Amniotic epithelial cell (primary cell): ENCODE results near the gene LINGO3.
"Not testable (repeated sequence)": the region's sequence is repeated elsewhere in the genome, so short reads cannot be mapped to it uniquely, and the experiment has no call there.

Experiments
- DNase-seq: peaks from one replicate; pipeline ENCODE4 v3.0.0-alpha.2; 2010; ENCODE audit warnings: low read depth

LINGO3 gene, protein sequence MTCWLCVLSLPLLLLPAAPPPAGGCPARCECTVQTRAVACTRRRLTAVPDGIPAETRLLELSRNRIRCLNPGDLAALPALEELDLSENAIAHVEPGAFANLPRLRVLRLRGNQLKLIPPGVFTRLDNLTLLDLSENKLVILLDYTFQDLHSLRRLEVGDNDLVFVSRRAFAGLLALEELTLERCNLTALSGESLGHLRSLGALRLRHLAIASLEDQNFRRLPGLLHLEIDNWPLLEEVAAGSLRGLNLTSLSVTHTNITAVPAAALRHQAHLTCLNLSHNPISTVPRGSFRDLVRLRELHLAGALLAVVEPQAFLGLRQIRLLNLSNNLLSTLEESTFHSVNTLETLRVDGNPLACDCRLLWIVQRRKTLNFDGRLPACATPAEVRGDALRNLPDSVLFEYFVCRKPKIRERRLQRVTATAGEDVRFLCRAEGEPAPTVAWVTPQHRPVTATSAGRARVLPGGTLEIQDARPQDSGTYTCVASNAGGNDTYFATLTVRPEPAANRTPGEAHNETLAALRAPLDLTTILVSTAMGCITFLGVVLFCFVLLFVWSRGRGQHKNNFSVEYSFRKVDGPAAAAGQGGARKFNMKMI

DNA sequence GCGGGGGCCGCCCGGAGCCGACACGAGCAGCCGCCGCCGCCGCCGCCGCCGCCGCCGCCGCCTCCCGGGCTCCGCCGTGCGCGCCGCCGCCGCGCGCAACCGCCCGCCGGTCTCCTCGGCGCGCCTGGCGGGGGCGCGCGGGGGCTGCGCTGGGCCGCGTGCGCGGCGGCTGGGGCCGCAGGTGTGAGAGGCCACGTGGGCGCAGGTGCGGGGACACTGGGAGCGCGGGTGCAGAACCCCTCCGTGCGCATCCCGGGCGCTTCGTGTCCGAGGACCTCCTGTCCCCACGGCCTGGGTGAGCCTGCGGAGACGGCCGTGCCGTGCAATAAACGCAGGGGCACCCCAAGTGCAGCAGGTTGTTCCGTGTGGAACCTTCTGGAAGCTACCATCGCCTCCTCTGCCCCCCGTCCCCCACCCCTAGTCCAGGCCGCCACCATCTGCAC, at the start of gene LINGO3:
Gene LINGO3, minus strand, starts transcription at position 41 of the 443 bp plus-strand sequence. CDS start 16,378 bp downstream, outside the sequence.
- no peak for DNase-seq

DNA sequence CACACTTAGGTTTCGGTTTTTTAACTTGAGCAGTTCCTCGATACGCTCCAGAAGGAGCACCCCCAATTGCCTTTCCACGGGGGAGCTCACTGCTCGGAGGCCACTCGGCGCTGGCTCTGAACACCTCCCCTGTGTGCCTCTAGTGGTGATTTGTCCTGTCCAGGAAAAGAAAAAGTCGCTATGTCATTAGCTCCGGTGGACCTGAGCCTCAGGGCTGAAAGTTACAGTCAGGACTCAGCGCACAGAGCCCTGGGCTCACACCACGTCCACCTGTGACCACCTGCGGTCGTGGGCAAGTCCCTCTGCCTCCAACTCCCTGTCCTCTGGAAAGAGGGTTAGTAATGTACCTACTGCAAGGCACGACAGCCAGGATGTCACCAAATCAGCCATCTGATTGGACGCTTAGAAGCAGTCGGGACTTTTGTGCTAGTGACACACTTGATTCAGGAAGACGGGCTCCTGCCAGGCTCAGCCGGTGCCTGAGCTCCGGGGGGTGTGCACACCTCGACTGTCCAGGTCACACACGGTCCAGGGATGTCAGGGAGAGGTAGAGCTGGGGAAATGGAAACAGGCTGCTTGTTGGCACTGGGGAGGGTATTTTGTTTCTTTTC, 48.2 kb upstream of the LINGO3 start:
- DNase-seq: no peak

DNA sequence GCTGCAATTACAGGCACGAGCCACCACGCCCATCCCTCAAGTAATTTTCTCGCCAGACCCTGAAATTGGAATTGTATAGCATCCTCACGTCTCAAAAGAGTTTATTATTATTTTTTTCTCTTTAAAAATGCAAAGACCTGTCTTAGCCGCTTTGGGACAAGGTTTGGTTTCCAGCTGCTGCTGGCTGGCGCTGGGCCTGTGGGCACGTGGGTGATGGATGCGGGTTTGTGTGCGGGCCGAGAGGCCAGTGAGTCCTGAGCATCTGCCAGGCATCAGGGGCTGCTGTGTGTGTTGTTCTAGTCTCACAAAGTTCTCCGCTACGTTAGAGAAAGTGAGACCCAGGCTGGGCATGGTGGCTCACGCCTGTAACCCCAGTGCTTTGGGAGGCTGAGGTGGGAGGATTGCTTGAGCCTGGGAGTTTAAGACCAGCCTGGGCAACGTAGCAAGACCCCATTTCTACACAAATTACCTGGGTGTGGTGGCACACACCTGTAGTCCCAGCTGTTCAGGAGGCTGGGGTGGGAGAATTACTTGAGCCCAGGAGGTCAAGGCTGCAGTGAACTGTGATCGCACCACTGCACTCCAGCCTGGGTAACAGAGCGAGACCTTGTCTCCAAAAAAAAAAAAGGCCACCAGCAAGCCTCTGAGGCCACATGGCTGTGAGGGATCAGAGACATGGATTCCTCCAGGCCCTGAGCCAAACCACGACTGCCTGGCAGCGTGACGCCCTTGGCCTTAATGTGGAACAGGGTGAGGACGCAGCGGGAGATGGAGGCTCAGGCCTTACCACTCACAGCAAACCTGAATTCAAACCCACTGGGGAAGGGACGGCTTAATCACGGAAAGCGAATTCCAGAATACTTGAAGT, 47.4 kb upstream of the LINGO3 start:
- DNase-seq: no peak

DNA sequence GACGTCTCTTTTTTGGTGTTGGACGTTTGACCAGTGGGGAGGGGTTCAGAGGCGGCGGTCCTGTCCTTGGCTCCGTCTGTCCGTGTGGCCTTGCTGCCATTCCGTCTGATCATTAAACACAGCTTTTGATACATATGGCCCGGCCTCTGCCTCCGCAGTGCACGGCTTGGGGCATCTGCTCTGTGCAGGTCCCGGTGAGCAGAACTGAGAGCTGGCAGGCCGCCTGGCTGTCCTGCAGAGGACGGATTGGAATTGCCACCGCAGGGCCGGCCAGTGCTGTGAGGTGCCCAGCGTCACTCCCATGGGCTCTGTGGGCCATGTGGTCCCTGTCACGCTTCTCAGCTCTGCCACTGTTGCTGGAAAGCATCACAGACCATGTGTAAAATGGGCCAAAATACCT, 46.7 kb upstream of the LINGO3 start:
- no peak for DNase-seq

DNA sequence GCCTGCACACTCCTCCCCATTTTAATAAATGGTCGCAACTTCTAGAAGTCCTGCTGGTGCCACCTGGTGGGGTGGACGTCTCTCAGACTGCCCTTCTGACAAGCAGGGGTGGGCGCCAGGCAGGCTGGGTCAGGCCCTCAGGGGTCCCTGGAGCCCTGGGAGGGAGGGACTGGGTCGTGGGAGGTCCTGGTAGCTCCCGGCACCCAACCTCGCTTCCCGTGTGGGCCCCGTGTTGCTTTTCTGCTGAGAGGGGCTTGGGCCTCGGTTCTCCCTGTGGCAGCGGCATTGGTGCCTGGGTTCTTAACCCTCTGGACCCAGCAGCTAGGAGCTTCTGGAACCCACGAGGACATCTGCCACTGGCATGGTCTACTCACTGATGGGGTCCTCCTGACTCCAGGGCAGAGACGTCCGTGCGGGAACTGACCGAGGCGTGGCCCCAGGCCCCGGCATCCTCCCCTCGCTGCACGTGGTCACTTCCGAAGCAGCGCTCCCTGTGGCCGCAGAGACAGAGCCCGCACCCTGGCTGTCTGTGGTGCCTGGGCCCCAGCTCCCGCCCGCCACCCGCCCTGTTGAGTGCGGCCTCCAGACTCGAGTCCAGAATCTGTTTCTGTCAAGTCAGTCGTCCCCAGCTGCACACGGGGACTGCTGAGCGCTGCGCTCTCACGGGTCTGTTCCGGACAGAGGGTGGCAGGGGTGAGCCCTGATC, 46.1 kb upstream of the LINGO3 start:
- no peak for DNase-seq

DNA sequence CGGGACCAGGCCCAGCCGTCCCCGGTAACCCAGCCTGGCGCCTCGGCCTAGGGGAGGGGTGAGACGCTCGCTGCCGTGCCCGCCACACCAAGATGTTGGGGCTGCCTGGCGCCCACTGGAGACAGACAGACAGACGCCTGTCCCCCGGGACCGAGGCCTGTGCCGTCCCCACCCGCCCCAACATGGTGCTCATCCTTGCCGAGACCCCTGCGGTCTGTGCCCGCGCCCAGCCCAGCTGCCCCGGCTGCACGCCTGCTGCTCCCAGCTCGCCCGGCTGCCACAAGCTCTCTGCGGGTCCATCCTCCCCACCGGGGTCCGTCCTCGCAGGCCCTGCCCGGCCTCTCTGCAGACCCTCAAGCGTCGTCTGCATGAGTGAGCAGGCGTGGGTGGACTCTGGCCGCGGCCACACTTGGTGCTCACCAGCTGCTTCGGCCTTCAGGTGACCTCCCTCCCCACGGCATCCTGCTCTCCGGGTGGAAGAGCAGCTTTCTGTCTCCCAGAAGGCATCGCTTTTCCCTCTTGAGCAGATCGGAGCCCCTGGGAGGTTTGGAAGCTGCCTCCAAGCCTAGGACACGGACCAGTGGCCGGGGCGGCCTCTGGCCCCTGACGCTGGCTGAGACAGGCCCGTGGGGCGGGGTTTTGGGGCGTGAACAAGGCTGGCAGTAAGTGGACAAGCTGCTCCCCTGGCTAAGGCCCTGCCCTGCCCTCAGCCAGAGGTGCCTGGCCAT, 45.4 kb upstream of the LINGO3 start:
- DNase-seq: no peak

DNA sequence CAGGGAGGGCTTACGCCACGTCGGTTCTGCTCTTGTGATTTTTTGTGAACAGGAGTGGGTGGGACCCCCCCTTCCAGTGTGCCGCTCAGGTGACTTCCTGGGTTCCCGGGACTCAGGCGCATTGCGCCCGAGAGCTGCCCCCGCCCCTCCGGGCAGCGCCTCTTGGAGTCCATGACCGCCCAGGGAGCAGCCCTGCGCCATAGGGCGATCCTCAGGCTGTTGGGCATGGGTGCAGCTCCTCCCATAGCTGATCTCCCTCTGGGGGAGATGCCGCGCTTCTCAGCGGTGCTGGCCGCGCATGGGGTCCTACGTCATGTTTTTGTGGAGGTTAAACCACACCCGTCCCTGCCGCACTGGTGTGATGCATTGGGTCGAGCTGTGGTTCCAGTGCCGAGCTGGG, 44.2 kb upstream of the LINGO3 start:
- DNase-seq: no peak

DNA sequence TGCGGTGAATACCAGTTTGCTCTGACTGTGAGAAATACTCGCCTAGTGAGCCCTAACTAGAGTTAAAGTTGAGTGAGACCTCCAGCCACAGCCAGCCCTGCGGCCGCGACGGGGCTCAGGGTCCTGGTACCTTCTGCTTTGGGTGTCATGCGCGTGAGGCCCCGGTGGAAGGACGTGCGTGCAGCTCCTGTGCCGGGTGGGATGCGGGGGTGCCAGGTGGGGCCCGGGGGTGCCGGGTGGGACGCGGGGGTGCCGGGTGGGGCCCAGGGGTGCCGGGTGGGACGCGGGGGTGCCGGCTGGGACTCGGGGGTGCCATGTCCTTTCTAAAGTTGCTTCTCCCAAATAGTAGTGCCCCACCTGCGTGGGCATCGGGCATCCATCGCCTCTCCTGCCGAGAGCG, 43.6 kb upstream of the LINGO3 start:
- no peak for DNase-seq

DNA sequence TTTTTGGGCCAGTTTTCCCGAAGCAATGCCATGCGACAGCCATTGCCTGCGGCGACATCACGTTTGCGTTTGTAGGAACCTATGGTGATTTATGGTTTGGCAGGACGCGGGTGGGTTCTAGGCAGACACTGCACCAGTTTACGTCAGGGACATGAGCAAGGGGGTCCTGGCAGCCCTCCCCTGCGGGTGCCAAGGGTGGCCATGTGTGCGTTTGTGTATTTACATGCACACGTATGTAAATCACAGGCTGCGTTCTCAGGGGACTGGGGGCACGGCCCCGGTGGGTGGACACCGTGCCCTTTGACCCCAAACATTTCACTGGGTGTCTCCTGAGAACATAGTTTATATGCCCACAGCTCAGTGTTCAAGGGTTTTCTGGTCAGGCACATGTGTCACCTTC, 42.7 kb upstream of the LINGO3 start:
- no peak for DNase-seq

DNA sequence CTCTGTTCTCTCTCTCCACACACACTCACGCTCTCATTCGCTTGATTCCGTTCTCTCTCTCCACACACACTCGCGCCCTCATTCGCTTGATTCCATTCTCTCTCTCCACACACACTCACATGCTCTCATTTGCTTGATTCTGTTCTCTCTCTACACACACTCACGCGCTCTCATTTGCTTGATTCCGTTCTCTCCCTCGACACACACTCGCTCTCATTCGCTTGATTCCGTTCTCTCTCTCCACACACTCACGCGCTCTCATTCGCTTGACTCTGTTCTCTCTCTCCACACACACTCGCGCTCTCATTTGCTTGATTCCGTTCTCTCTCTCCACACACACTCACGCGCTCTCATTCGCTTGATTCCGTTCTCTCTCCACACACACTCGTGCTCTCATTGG, 41.9 kb upstream of the LINGO3 start:
- DNase-seq: not testable (repeated sequence)

DNA sequence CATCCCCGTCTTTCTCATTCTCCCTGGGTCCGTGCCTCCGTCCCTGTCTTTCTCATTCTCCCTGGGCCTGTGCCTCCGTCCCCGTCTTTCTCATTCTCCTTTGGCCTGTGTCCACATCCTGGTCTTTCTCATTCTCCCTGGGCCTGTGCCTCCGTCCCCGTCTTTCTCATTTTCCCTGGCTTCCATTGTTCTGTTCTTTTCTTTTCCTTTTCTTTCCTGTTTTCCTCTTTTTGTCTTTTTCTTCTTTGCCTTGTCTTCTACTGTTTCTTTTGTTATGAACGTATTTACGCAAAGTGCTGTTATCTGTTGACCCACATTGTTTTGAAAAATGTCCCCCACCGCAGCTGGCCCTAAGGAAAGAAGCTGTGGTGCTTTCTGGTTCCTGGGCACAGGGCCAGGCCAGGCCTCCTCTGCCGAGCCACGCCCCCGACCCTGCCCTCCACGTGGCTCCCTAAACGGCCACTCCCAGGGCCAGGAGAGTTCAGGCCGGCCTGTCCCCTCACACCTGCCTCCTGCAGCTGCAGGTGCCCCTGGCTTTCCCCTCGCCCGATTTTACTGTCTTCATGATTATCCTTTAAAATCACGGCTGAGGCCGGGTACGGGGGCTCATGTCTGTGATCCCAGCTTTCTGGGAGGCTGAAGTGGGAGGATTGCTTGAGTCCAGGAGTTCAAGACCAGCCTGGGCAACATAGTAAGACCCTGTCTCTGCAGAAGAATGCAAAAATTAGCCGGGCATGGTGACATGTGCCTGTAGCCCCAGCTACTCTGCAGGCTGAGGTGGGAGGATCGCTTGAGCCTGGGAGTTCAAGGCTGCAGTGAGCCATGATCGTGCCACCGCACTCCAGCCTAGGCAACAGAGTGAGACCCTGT, 38.1 kb upstream of the LINGO3 start:
- peak; percentile 13 for DNase-seq

DNA sequence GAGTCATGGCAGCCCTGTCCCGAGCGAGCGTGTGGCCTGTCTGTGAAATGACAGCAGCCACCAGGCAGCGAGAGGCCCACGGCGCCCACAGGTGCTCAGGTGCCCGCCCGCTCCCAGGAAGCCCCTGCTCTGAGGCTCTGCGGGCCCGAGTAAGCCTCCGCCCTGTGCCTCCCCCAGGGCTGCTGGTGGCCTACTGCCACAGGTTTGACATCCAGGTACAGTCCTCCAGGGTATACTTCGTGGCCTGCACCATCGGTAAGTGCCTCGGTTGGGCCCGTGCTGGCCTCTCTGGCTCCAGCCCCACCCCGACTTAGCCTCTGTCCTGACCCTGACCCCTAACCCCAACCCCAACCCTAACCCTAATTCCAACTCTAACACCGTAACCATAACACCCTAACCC, 37.1 kb upstream of the LINGO3 start:
- DNase-seq: no peak

DNA sequence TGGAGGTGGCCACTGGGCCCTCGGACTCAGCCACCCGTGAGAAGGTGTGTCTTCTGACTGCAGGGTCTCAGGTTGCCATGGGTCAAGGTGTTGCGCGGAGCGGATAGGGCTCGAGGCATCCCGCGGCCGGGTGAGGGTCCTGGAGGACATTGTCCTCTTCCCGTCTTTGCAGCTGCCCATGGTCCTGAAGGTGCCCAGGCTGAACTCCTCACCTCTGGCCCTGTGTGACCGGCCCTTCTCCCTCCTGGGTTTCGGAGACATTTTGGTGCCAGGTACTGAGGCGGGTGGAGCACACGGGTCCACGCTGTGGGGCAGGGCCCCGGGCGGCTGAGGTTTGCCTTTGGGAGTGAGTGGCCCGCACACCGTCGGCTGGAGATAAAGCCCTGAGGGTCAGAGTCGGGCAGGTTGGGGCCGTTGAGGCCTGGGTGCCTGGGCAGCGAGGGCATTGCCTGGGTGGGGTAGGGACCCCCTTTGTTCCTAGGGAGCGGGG, 36.5 kb upstream of the LINGO3 start:
- no peak for DNase-seq

DNA sequence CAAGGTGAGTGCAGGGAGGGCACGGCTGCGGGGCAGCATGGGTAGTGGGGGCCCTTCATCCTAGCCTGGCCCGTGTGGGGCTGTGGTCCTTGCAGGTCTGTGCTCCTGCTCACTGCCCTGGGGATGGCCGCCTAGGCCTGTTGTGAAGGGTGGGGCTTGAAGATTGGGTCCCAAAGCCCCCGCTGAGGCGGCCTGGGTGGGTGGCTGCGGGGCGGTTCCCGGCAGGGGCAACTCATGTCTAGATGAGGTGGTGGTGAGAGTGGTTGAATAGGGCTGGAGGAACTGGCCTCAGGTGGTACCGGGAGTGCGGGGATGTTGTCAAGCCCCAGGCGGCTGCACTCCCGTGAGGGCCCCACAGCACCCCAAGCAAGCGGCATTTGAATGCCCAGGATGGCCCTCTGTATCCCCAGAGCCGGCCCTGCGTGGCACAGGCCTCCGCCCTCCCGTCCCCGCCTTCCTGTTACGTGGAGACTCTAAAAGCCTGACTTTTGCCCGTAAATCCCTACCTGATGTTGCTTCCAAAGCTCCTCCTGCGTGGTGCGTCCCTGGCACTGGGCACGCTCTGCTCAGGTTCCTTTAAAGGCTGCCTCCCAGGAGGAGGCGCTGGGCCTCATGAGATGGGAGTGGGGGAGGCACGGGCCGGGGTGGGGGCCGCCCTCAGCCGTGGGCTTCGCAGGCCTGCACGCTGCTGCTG, 35.5 kb upstream of the LINGO3 start:
- no peak for DNase-seq

DNA sequence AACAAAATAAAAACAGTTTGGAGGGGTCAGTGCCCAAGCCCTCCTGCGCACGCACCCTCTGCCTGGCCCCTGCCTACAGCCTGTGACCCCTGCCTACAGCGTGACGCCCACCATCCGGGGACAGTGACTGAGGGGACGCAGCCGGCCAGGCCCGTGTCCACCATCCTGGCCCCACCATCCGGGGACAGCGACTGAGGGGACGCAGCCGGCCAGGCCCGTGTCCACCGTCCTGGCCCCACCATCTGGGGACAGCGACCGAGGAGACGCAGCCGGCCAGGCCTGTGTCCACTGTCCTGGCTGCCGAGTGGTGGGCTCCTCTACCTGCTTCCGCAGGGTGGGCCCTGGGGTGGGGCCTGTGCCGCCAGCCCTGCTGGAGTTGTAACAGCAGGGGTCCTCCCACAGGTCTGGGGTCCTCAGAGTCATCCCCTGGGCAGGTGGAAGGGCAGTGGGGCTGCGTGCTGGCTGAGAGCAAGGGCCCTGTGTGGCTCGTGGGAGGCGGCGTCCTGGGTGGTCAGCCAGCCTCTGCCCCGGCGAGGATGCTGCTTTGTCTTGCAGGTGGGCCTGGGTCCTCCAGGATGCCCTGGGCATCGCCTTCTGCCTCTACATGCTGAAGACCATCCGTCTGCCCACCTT, 34.8 kb upstream of the LINGO3 start:
- DNase-seq: no peak

DNA sequence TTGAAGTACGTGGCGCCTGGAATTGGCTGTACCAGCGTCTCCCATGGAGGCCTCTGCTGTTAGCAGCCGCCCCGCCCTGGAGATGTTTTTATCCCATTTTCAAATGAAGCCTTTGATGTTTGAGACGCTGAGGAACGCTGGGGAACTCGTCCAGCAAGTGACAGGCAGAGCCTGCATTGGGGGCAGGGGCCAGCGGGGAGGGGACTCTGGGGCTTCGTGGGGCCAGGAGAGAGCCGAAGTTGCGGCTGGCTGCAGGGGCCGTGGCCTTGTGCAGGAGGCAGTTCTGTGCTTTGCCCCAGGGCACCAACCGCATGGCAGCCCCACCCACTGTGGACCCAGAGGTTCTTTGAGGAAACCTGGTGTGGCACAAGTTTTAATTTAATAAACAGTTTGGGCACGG, 34.0 kb upstream of the LINGO3 start:
- no peak for DNase-seq

DNA sequence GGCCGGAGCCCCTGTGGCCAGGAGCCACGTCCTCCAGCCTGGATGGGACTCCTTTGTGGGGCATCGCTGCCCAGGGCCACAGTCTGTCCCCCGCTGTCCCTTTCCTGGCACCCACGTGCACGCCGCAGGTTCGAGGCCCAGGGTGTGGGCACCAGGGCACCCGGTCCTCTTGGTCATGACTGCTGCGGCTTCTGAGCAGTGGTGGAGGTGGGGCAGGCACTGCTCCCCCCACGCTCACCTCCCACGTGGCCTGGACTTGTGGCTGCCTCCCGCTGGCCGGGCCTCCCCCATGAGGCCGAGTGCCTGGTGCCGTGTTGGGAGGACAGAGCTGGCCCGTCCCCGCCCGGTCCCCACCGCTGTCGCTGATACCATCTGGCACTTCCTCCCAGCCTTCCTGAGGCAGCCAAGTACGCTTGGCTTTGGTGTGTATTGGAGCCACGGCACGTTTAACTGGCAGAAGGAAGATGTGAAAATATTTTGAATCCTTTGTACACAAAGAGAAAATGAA, 33.3 kb upstream of the LINGO3 start:
- no peak for DNase-seq

DNA sequence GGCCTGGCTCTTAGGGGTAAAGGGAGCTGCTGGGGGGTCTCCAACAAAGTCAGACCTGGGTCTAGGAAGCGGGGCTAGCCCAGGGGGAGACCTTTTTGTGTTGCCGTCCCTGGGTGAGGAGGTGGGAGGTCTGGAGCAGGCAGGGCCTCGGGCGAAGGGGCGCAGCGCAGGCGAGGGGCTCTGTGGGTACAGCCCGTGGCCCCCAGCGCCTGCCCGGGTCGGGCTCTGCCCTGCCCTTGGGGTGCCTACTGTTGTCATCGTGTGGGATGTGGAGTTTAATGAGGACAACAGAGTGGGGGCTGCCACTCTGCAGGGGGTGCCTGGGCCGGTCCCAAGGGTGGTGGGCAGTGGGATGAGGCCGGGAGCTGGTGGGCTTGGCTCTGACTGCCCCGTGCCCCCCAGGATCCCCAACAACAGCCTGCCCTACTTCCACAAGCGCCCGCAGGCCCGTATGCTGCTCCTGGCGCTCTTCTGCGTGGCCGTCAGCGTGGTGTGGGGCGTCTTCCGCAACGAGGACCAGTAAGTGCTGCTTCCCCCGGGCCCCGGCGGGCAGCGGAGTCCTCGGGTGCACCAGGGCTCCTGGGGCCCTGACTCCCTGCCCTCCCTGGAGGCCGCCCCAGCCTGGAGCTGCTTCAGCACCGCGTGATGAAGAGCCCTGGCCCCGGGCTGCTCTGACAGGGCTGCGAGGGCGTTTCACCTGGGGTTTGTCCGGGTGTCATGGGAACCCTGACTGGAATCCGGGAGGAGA, 32.7 kb upstream of the LINGO3 start:
- DNase-seq: no peak
